CD14-positive monocyte (primary cell): ENCODE data around the gene SLC43A3. TPM values are rescaled to one million over a fixed set of nuclear protein-coding genes. Genes with fewer than 3 reads are reported as not detected.

Source experiments
- DNase-seq, 3 donors: peaks; one replicate each; pipeline ENCODE4 v3.0.0-alpha.2; 2011 to 2022
- H2AFZ ChIP-seq: 2 replicates; pipeline ENCODE4 v1.6.0; 2012; ENCODE audit warnings: mild to moderate bottlenecking, low read depth, low read length, inconsistent platforms; ENCODE audit not compliant: insufficient read depth, poor library complexity, severe bottlenecking
- H3K27ac ChIP-seq, 2 donors: 1 replicate in 1 of 2; 2 replicates in 1 of 2; pipeline ENCODE4 v1.5.1; 2012 to 2013; ENCODE audit warnings: low read length in 2 of 2, control low read depth in 1 of 2, inconsistent platforms in 1 of 2, low read depth in 1 of 2, mild to moderate bottlenecking in 1 of 2
- H3K27me3 ChIP-seq, 2 donors: one replicate each; pipeline versions ENCODE4 v1.6.0 to v1.6.1; 2011 to 2013; ENCODE audit warnings: low read length in 2 of 2; ENCODE audit not compliant: control insufficient read depth in 2 of 2, insufficient read depth in 2 of 2
- H3K36me3 ChIP-seq, 2 donors: replicated peaks in 1 of 2; 1 replicate in 1 of 2; 2 replicates in 1 of 2; pipeline versions ENCODE4 v1.5.1 to v1.6.1; 2012 to 2013; ENCODE audit warnings: low read length in 2 of 2, control low read depth in 1 of 2, inconsistent platforms in 1 of 2, mild to moderate bottlenecking in 1 of 2; ENCODE audit not compliant: insufficient read depth in 2 of 2, control insufficient read depth in 1 of 2
- H3K4me1 ChIP-seq, 2 donors: 1 replicate in 1 of 2; 2 replicates in 1 of 2; pipeline versions ENCODE4 v1.5.1 to v1.6.1; 2012 to 2013; ENCODE audit warnings: low read length in 2 of 2, control low read depth in 1 of 2, inconsistent platforms in 1 of 2, mild to moderate bottlenecking in 1 of 2, moderate library complexity in 1 of 2; ENCODE audit not compliant: insufficient read depth in 2 of 2, control insufficient read depth in 1 of 2
- H3K4me2 ChIP-seq: replicated peaks from 2 replicates; pipeline ENCODE3; 2012; ENCODE audit warnings: low read length, moderate library complexity, mild to moderate bottlenecking; ENCODE audit not compliant: poor library complexity, severe bottlenecking; ENCODE audit errors: extremely low read depth
- H3K4me3 ChIP-seq, 3 experiments: fragments of 200-600 bp in 1 of 3; sonication (generic) in 1 of 3; replicated peaks in 1 of 3; 1 replicate in 2 of 3; 2 replicates in 1 of 3; pipeline ENCODE4 v1.5.1; 2011 to 2013; ENCODE audit warnings: low read length in 3 of 3, mild to moderate bottlenecking in 3 of 3, control low read depth in 2 of 3, low read depth in 2 of 3, inconsistent platforms in 1 of 3, moderate library complexity in 1 of 3
- H3K79me2 ChIP-seq: 2 replicates; pipeline ENCODE4 v1.6.0; 2012; ENCODE audit warnings: mild to moderate bottlenecking, control low read depth, inconsistent platforms, low read length, moderate library complexity; ENCODE audit not compliant: insufficient read depth
- H3K9ac ChIP-seq: 2 replicates; pipeline ENCODE4 v1.6.0; 2017; ENCODE audit warnings: low read length, mild to moderate bottlenecking; ENCODE audit not compliant: insufficient read depth, poor library complexity, severe bottlenecking
- H3K9me3 ChIP-seq, 2 donors: replicated peaks in 1 of 2; 1 replicate in 1 of 2; 2 replicates in 1 of 2; pipeline versions ENCODE4 v1.5.1 to v1.6.1; 2012 to 2013; ENCODE audit warnings: low read length in 2 of 2, control low read depth in 1 of 2; ENCODE audit not compliant: control insufficient read depth in 1 of 2, insufficient read depth in 1 of 2
- H4K20me1 ChIP-seq: 2 replicates; pipeline ENCODE4 v1.6.0; 2012; ENCODE audit warnings: mild to moderate bottlenecking, low read length, control low read depth, moderate library complexity; ENCODE audit not compliant: insufficient read depth
- H3K27ac Mint-ChIP-seq, 7 donors: one replicate each; pipeline ENCODE4 v1.8.0; 2020; ENCODE audit warnings: mild to moderate bottlenecking in 7 of 7, mixed read lengths in 7 of 7, moderate library complexity in 6 of 7, inconsistent platforms in 2 of 7
- H3K27me3 Mint-ChIP-seq, 3 donors: one replicate each; pipeline ENCODE4 v1.8.0; 2021 to 2022; ENCODE audit warnings: low read depth in 3 of 3, mild to moderate bottlenecking in 3 of 3, mixed read lengths in 3 of 3, moderate library complexity in 3 of 3, inconsistent platforms in 1 of 3
- H3K36me3 Mint-ChIP-seq, 2 donors: one replicate each; pipeline ENCODE4 v1.8.0; 2020; ENCODE audit warnings: mixed read lengths in 2 of 2, inconsistent platforms in 1 of 2, mild to moderate bottlenecking in 1 of 2
- H3K4me1 Mint-ChIP-seq: one replicate; pipeline ENCODE4 v1.8.0; 2020; ENCODE audit warnings: mild to moderate bottlenecking, mixed read lengths
- H3K4me3 Mint-ChIP-seq, 2 donors: one replicate each; pipeline ENCODE4 v1.8.0; 2020; ENCODE audit warnings: mild to moderate bottlenecking in 2 of 2, mixed read lengths in 2 of 2, moderate library complexity in 1 of 2
- H3K9me3 Mint-ChIP-seq, 7 donors: one replicate each; pipeline ENCODE4 v1.8.0; 2020 to 2022; ENCODE audit warnings: mixed read lengths in 7 of 7, mild to moderate bottlenecking in 6 of 7, moderate library complexity in 6 of 7, inconsistent platforms in 2 of 7
- CTCF ChIP-seq: fragments of 200-600 bp; IDR thresholded peaks from one replicate; pipeline ENCODE4 v1.8.0; 2022; ENCODE audit warnings: antibody characterized with exemption, mild to moderate bottlenecking
- WGBS: methylation state at CpG from one replicate; pipeline ENCODE4 v1.1.5; 2013; ENCODE audit warnings: missing lambda C conversion rate; ENCODE audit not compliant: insufficient coverage; 5-methylcytosine and 5-hydroxymethylcytosine counted together
- intact Hi-C, 2 donors: fragments of 100-400 bp; cut with micrococcal nuclease; formaldehyde crosslinking; loops; one replicate each; pipeline versions ENCODE4 v1.15.0 to v1.15.1; 2023
- polyA plus RNA-seq, 3 donors: library from polyadenylated mRNA; depleted of rRNA in 1 of 3; unstranded in 2 of 3; stranded (reverse) in 1 of 3; fragments of 300-500 nt in 2 of 3; fragments of >200 nt in 1 of 3; fragmentation: Illumina TruSeq in 2 of 3; gene quantifications; 1 replicate in 2 of 3; 2 replicates in 1 of 3; pipeline ENCODE4 v1.2.3, GENCODE V29; 2012 to 2021

Gene SLC43A3
- polyA plus RNA-seq, 3 donors = 82.4 to 116 (median 109) TPM

- intact Hi-C loops = no loop called here
Measured at GRCh38 chr11:57396744-57397143, 30.2 kb downstream of the SLC43A3 start.

GRCh38 chr11:57395905-57396623, 30.9 kb downstream of the SLC43A3 start:
- WGBS = 85% methylated on average over 9 of the region's 11 CpGs

More at GRCh38 chr11:57396744-57397143, 30.2 kb downstream of the SLC43A3 start:
- H3K4me1 Mint-ChIP-seq = peaks cover 6% of the 10 kb centered on the region
- Histone ChIP-seq H3K27ac (no peak overlapping the region), H3K9me3 (no peaks in the 10 kb centered on the region), H4K20me1 (no peaks in the 10 kb centered on the region), H3K4me3 (no peak overlapping the region), H2AFZ (no peak overlapping the region), H3K4me2 (no peak overlapping the region), H3K27me3 (no peaks in the 10 kb centered on the region), H3K79me2 (no peaks in the 10 kb centered on the region), H3K4me1 (peaks cover 14 to 17% of the 10 kb centered on the region in 2 donors), H3K9ac (no peak overlapping the region), H3K36me3 (no peaks in the 10 kb centered on the region)
- no peak for TF ChIP-seq CTCF
- no peak overlapping the region for H3K4me3 Mint-ChIP-seq
- H3K27ac Mint-ChIP-seq = no peak overlapping the region
- H3K36me3 Mint-ChIP-seq = no peaks in the 10 kb centered on the region
- no peak for DNase-seq
- WGBS = no CpG with 5 or more reads among the region's 2 CpGs
- no peaks in the 10 kb centered on the region for H3K9me3 Mint-ChIP-seq
- no peaks in the 10 kb centered on the region for H3K27me3 Mint-ChIP-seq

More at GRCh38 chr11:57395905-57396623, 30.9 kb downstream of the SLC43A3 start:
- H3K9me3 ChIP-seq = no peaks in the 10 kb centered on the region
- H3K4me2 ChIP-seq = no peak overlapping the region
- intact Hi-C loops = no loop called here
- H3K27ac ChIP-seq = no peak overlapping the region
- H4K20me1 ChIP-seq = no peaks in the 10 kb centered on the region
- H3K36me3 ChIP-seq = no peaks in the 10 kb centered on the region
- H2AFZ ChIP-seq = no peak overlapping the region
- H3K9ac ChIP-seq = no peak overlapping the region
- H3K36me3 Mint-ChIP-seq = no peaks in the 10 kb centered on the region
- H3K27ac Mint-ChIP-seq = no peak overlapping the region
- no peaks in the 10 kb centered on the region for H3K9me3 Mint-ChIP-seq
- no peak overlapping the region for H3K4me3 ChIP-seq
- DNase-seq = no peak
- TF ChIP-seq CTCF = no peak
- H3K4me1 ChIP-seq = peaks cover 14 to 21% of the 10 kb centered on the region in 2 donors
- no peaks in the 10 kb centered on the region for H3K79me2 ChIP-seq
- no peak overlapping the region for H3K4me3 Mint-ChIP-seq
- peaks cover 12% of the 10 kb centered on the region for H3K4me1 Mint-ChIP-seq
- H3K27me3 Mint-ChIP-seq = peaks cover 0 to 1% (median 0%) of the 10 kb centered on the region in 3 donors
- H3K27me3 ChIP-seq = no peaks in the 10 kb centered on the region
